ENCODE measurements around the gene ADCYAP1.

ADCYAP1 gene

GRCh38 chr18:910247-910646 lies 5.6 kb downstream of the ADCYAP1 start:
- DNase-seq (ENCODE audit: low read depth) = no peak

GRCh38 chr18:911025-911424 lies 6.4 kb downstream of the ADCYAP1 start:
- no peak for DNase-seq (ENCODE audit: low read depth)

GRCh38 chr18:911486-911885 lies 6.8 kb downstream of the ADCYAP1 start:
- no peak for DNase-seq (ENCODE audit: low read depth)

GRCh38 chr18:916562-916961 lies 11.9 kb downstream of the ADCYAP1 start:
- no peak for DNase-seq (ENCODE audit: low read depth)

GRCh38 chr18:919078-919477 lies 14.4 kb downstream of the ADCYAP1 start:
- no peak for DNase-seq (ENCODE audit: low read depth)

- no peak for DNase-seq (ENCODE audit: low read depth)
Measured at GRCh38 chr18:923144-923866, 18.6 kb downstream of the ADCYAP1 start.

GRCh38 chr18:924987-925386 lies 20.3 kb downstream of the ADCYAP1 start:
- DNase-seq (ENCODE audit: low read depth) = no peak

GRCh38 chr18:926946-927345 lies 22.3 kb downstream of the ADCYAP1 start:
- no peak for DNase-seq (ENCODE audit: low read depth)

GRCh38 chr18:933082-933481 lies 28.4 kb downstream of the ADCYAP1 start:
- DNase-seq (ENCODE audit: low read depth) = no peak

GRCh38 chr18:934518-935133 lies 30.0 kb downstream of the ADCYAP1 start:
- DNase-seq (ENCODE audit: low read depth) = no peak

GRCh38 chr18:936941-937340 lies 32.3 kb downstream of the ADCYAP1 start:
- no peak for DNase-seq (ENCODE audit: low read depth)

GRCh38 chr18:939166-939565 lies 34.5 kb downstream of the ADCYAP1 start:
- no peak for DNase-seq (ENCODE audit: low read depth)

GRCh38 chr18:939958-940357 lies 35.3 kb downstream of the ADCYAP1 start:
- DNase-seq (ENCODE audit: low read depth) = no peak

- no peak for DNase-seq (ENCODE audit: low read depth)
Measured at GRCh38 chr18:941331-941730, 36.7 kb downstream of the ADCYAP1 start.

GRCh38 chr18:944440-944839 lies 39.8 kb downstream of the ADCYAP1 start:
- DNase-seq (ENCODE audit: low read depth) = peak; percentile 54

- no peak for DNase-seq (ENCODE audit: low read depth)
Measured at GRCh38 chr18:949724-950631, 45.3 kb downstream of the ADCYAP1 start.

- DNase-seq (ENCODE audit: low read depth) = no peak
Measured at GRCh38 chr18:950882-951495, 46.3 kb downstream of the ADCYAP1 start.

GRCh38 chr18:955384-956066 lies 50.9 kb downstream of the ADCYAP1 start:
- no peak for DNase-seq (ENCODE audit: low read depth)

- no peak for DNase-seq (ENCODE audit: low read depth)
Measured at GRCh38 chr18:957829-958228, 53.2 kb downstream of the ADCYAP1 start.

GRCh38 chr18:959854-960253 lies 55.2 kb downstream of the ADCYAP1 start:
- no peak for DNase-seq (ENCODE audit: low read depth)
